Measurements from ENCODE around the gene STPG1.

- TF ChIP-seq POLR2A (IDR thresholded peaks at IDR 0.05; ENCODE audit: low read depth, low read length) = no peak
- TF ChIP-seq TAF1 (IDR thresholded peaks at IDR 0.05; ENCODE audit: borderline replicate concordance, low read depth, low read length) = no peak
- no peak for TF ChIP-seq POLR2AphosphoS5 (IDR thresholded peaks at IDR 0.05; ENCODE audit: low read depth, low read length)
Measured at GRCh38 chr1:24311741-24312140, 101.8 kb downstream of the STPG1 start.
